ENCODE measurements around the gene SPINK4. TPM values are rescaled to one million over a fixed set of nuclear protein-coding genes. Genes with fewer than 3 reads are reported as not detected.

Gene SPINK4
- total and polyA plus RNA-seq, 4 donors, result 0.70 TPM; not detected in 3

DNA sequence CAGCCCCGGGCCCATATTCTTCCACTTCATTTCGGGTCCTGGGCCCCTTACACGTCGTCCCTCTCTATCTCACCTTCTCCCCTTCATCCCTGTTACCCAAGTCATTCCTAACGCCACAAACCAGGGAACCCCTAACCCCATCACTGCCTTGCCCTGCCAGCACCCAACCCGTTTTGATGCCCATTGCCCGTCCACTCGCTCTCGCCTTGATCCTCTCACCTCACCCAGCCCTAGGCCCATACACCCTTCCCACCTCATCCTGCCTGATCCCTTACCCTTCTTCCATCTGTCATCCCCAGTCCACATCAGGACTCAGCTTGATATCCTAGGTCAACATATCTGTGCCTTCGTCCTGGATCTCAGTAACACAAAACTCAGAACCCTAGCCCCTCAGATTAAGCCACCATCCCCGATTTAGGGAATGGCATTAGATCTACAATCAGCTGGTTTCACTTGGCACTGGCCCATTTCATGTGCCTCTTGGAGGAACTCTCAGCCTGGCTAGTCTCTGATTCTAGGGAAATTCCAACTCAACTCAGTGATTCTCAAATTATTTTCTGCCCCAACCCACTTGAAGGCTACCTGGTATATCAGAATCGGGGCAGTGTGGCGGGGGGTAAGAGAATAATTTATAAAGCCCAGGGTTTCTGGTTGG, 25.4 kb downstream of the SPINK4 start:
- peak overlapping the region; percentile 86 to 89 for H3K27ac ChIP-seq (ENCODE audit: low read depth in 1 of 2, low read length in 2 of 2)
- H3K9ac ChIP-seq (ENCODE audit: low read depth in 1 of 2, low read length in 2 of 2), result peak overlapping the region; percentile 83 to 84
- WGBS, result 22% methylated on average over 13 of the region's 13 CpGs
- no peaks in the 10 kb centered on the region for H3K9me3 ChIP-seq (ENCODE audit: control insufficient read depth in 4 of 4, low read length in 3 of 4)
- DNase-seq (ENCODE audit: low spot score), result no peak
- H3K27me3 ChIP-seq (ENCODE audit: control insufficient read depth in 4 of 4, insufficient read depth in 4 of 4, low read length in 3 of 4), result no peaks in the 10 kb centered on the region
- H3K36me3 ChIP-seq (ENCODE audit: control insufficient read depth in 4 of 4, insufficient read depth in 3 of 4, low read depth in 1 of 4, low read length in 3 of 4), result peaks cover 2 to 35% (median 29%) of the 10 kb centered on the region in 4 donors
- H3K4me3 ChIP-seq (ENCODE audit: low read depth in 1 of 3, low read length in 3 of 3), result peak overlapping the region; percentile 56 to 98 (median 73)
- TF ChIP-seq GABPA (IDR thresholded peaks at IDR 0.05 in 1 of 2, conservative IDR thresholded peaks at IDR 0.05 in 1 of 2), result no peak
- no peak for TF ChIP-seq ZBTB33 (IDR thresholded peaks at IDR 0.05)
- no peak for TF ChIP-seq RAD21 (IDR thresholded peaks at IDR 0.05)
- no peak for TF ChIP-seq REST (IDR thresholded peaks at IDR 0.05)
- no peak for TF ChIP-seq HNF4G (IDR thresholded peaks at IDR 0.05)
- TF ChIP-seq, protein P1, sequence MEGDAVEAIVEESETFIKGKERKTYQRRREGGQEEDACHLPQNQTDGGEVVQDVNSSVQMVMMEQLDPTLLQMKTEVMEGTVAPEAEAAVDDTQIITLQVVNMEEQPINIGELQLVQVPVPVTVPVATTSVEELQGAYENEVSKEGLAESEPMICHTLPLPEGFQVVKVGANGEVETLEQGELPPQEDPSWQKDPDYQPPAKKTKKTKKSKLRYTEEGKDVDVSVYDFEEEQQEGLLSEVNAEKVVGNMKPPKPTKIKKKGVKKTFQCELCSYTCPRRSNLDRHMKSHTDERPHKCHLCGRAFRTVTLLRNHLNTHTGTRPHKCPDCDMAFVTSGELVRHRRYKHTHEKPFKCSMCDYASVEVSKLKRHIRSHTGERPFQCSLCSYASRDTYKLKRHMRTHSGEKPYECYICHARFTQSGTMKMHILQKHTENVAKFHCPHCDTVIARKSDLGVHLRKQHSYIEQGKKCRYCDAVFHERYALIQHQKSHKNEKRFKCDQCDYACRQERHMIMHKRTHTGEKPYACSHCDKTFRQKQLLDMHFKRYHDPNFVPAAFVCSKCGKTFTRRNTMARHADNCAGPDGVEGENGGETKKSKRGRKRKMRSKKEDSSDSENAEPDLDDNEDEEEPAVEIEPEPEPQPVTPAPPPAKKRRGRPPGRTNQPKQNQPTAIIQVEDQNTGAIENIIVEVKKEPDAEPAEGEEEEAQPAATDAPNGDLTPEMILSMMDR (IDR thresholded peaks at IDR 0.05; ENCODE audit: low read depth, low read length, missing input control), result no peak
- TF ChIP-seq FOXA1 (IDR thresholded peaks at IDR 0.05), result no peak
- TF ChIP-seq RXRA (IDR thresholded peaks at IDR 0.05), result no peak
- TF ChIP-seq JUND (IDR thresholded peaks at IDR 0.05), result no peak
- TF ChIP-seq HNF4A (conservative IDR thresholded peaks at IDR 0.05), result no peak
- no peak for TF ChIP-seq YY1 (IDR thresholded peaks at IDR 0.05)
- no peak for TF ChIP-seq SP1 (IDR thresholded peaks at IDR 0.05)
- TF ChIP-seq TAF1 (conservative IDR thresholded peaks at IDR 0.05), result no peak
- TF ChIP-seq MAX (IDR thresholded peaks at IDR 0.05), result no peak
- no peak for TF ChIP-seq ATF3 (IDR thresholded peaks at IDR 0.05)
- H3K4me1 ChIP-seq (ENCODE audit: control insufficient read depth in 4 of 4, insufficient read depth in 4 of 4, low read length in 3 of 4), result peaks cover 0 to 27% (median 16%) of the 10 kb centered on the region in 4 donors
